Stimulated activated effector memory CD8-positive, alpha-beta T cell treated with anti-CD3 and anti-CD28 coated beads, Interleukin-12 subunit alpha, Interleukin-12 subunit beta, amount 100 ng/mL, for 72 hours (primary cell): ENCODE measurements around the gene ANKRD62.
A peak's percentile ranks its signal among the peaks of the same experiment; 100 is the strongest.
"Not testable (repeated sequence)": the region's sequence is repeated elsewhere in the genome, so short reads cannot be mapped to it uniquely, and the experiment has no call there.

Source experiments
- ATAC-seq: fragments of 150-1000 bp; cut with Tn5 transposase; 2 replicates; pipeline ENCODE4 v1.10.0; 2021
- DNase-seq, 2 donors: peaks; one replicate each; pipeline ENCODE4 v3.0.0; 2021 to 2022; ENCODE audit warnings: low spot score in 2 of 2
- H3K27ac Mint-ChIP-seq: one replicate; pipeline ENCODE4 v1.8.0; 2022; ENCODE audit warnings: mild to moderate bottlenecking, mixed read lengths
- H3K36me3 Mint-ChIP-seq: one replicate; pipeline ENCODE4 v1.8.0; 2022; ENCODE audit warnings: mild to moderate bottlenecking, mixed read lengths
- H3K4me1 Mint-ChIP-seq: one replicate; pipeline ENCODE4 v1.8.0; 2022; ENCODE audit warnings: mixed read lengths
- H3K4me3 Mint-ChIP-seq: one replicate; pipeline ENCODE4 v1.8.0; 2022; ENCODE audit warnings: mild to moderate bottlenecking, mixed read lengths
- H3K9me3 Mint-ChIP-seq: one replicate; pipeline ENCODE4 v1.8.0; 2022; ENCODE audit warnings: mixed read lengths

The ANKRD62 gene

DNA sequence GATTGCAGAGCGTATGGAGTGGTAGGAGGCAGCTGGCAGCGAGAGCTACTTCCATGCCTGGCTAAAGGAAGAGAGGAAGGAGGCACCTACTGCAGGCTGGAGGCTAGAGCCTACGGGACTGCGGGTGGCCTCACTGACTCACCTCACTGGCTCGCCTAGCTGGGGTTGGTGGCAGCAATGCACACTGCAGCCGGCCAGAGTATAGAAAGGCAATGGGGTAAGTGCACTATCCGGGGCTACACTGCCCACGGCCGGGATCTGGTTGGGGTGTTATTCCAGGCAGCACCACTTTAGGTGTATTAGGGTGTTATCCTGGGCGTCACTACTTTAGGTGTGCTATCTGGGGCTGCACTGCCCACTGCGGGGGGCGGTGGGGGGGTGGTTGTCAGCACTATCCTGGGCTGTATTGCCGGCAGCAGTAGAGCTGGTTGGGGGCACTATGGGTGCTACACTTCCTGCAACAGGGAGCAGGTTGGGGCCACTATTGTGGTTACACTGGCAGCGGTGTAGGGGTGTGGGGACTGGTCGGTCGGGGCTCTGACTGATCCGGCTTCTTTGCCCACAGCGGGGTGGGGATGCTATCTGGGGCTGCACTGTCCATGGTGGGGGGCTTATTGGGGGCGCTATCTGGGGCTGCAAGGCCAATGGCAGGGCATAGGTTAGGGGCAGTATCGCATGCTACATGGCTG, 33.3 kb upstream of the ANKRD62 start:
- no peak overlapping the region for H3K4me3 Mint-ChIP-seq
- ATAC-seq: no peak
- no peak overlapping the region for H3K27ac Mint-ChIP-seq
- no peaks in the 10 kb centered on the region for H3K36me3 Mint-ChIP-seq
- H3K9me3 Mint-ChIP-seq: no peaks in the 10 kb centered on the region
- no peak for DNase-seq
- H3K4me1 Mint-ChIP-seq: no peaks in the 10 kb centered on the region

DNA sequence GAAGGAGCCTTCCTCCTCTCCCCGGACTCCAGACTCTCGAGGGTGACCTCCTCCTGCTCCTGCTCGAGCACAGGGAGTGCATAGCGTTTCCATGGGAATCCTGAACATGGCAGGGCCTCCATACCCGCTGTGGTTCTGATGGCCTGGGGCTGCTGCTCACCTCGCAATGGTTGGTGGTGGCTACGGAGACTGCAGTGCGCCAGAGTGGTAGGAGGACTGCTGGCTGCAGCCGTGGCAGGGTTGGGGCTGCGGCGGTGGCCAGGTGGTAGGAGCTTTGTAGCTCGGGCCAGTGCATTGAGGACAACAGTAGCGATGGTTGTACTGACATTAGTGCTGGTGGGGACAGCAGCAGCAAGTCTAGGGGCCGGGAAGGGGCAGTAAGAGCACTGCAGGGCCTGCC, 32.0 kb upstream of the ANKRD62 start:
- H3K27ac Mint-ChIP-seq: no peak overlapping the region
- no peaks in the 10 kb centered on the region for H3K36me3 Mint-ChIP-seq
- no peak for DNase-seq
- H3K4me3 Mint-ChIP-seq: no peak overlapping the region
- H3K4me1 Mint-ChIP-seq: no peaks in the 10 kb centered on the region
- no peak for ATAC-seq
- no peaks in the 10 kb centered on the region for H3K9me3 Mint-ChIP-seq

DNA sequence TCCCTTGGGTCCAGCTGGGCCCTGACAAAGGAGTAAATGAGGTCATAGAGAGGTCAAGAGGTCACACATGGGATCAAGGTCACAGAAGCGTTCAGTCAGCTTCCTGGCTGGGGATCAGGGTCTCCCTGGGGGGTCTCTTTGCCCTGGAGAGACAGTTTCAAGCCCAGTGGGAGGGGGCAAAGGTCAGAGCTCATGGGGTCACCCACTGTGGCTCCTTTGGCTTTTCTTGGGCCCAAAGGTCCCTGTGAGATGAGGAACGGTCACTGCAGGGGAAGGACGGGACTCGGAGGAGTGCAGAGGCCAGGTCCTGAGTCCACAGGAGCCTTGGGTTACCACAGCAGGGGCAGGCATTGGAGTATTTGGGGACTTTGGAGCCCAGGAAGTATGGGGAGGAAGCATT, 30.7 kb upstream of the ANKRD62 start:
- no peak for ATAC-seq
- H3K36me3 Mint-ChIP-seq: no peaks in the 10 kb centered on the region
- H3K27ac Mint-ChIP-seq: no peak overlapping the region
- no peak for DNase-seq
- H3K4me3 Mint-ChIP-seq: no peak overlapping the region
- H3K4me1 Mint-ChIP-seq: no peaks in the 10 kb centered on the region
- no peaks in the 10 kb centered on the region for H3K9me3 Mint-ChIP-seq

DNA sequence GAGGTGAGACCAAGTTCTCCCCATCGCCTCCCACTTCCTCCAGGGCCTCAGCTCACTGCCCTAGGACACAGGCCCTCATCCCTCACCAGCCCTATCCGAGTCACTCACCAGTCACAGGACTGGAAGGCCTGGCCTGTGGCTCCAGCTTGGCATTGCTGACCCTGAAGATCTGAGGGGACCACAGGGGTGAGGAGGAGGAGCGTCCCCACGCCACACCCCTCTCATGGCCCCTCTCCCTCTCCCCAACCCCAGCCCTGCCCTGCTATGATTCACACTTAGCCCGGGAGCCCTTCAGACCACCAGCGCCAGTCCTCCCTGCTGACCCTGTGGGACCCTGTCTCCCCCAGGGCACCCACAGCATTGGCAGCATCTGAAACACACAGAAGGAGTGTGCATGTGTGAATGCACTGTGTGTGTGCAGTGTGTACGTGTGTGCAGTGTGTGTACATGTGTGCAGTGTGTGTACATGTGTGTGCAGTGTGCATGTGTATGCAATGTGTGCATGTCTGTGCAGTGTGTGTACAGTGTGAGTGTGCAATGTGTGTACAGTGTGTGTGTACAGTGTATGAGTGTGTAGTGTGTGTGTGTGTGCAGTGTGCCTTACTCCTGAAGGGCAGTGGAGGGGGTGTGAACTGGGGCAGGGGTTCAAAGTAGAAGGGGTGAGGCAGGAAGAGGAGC, 29.4 kb upstream of the ANKRD62 start:
- peak; percentile 12 for ATAC-seq
- no peaks in the 10 kb centered on the region for H3K36me3 Mint-ChIP-seq
- no peaks in the 10 kb centered on the region for H3K9me3 Mint-ChIP-seq
- H3K4me3 Mint-ChIP-seq: no peak overlapping the region
- DNase-seq: no peak
- no peak overlapping the region for H3K27ac Mint-ChIP-seq
- H3K4me1 Mint-ChIP-seq: no peaks in the 10 kb centered on the region

DNA sequence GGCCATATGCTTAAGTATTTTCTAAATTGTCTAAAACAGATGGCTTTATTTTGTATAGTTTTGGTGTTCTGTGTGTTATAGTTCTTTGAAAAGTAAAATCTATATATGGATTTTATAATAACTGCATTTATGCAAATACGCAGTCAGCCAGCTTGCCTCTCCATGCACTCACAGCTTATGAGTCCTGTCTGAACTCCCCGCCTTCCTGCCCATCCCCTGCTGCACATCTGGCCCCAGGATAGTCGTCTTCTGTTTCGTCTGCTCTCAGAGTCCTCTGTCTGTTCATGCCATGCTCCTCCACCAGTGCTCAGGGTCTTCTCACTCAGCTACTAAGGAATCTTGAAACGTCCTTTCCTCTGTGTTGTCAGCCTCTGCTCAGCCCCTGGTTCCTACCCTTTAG, 28.2 kb upstream of the ANKRD62 start:
- no peaks in the 10 kb centered on the region for H3K4me1 Mint-ChIP-seq
- no peak for DNase-seq
- no peak for ATAC-seq
- H3K4me3 Mint-ChIP-seq: no peak overlapping the region
- H3K9me3 Mint-ChIP-seq: no peaks in the 10 kb centered on the region
- no peaks in the 10 kb centered on the region for H3K36me3 Mint-ChIP-seq
- no peak overlapping the region for H3K27ac Mint-ChIP-seq

DNA sequence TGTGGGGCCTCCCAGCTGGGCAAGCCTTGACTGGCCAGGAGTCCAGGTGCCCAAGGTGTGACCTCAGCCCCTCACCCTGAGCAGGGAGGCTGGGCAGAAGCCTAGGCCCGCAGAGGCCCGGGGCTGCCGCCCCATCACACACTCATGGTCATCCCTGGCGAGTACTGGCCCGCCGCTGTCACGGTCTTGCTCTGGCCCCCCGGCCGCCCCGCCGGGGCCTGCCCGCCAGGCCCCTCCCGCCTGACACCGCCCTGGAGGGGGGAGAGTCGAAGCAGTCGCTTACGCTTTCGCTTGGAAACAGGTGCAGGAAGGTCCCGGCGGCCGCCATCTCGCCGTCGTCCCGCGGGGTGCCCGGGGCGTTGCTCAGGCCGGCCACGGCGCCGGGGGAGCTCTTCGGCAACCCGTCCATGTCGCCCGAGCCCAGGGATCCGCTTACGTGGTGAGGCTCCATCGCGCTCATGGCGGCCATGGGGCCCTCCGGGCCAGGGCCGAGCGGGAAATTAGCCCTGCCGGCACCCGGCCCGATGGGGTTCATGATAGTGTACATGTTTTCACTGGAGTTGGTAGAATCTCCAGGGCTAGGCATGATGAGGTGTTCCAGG, 26.6 kb upstream of the ANKRD62 start:
- ATAC-seq (no peak), DNase-seq (no peak)
- H3K4me3 Mint-ChIP-seq: no peak overlapping the region
- no peaks in the 10 kb centered on the region for H3K4me1 Mint-ChIP-seq
- H3K9me3 Mint-ChIP-seq: no peaks in the 10 kb centered on the region
- no peak overlapping the region for H3K27ac Mint-ChIP-seq
- no peaks in the 10 kb centered on the region for H3K36me3 Mint-ChIP-seq

DNA sequence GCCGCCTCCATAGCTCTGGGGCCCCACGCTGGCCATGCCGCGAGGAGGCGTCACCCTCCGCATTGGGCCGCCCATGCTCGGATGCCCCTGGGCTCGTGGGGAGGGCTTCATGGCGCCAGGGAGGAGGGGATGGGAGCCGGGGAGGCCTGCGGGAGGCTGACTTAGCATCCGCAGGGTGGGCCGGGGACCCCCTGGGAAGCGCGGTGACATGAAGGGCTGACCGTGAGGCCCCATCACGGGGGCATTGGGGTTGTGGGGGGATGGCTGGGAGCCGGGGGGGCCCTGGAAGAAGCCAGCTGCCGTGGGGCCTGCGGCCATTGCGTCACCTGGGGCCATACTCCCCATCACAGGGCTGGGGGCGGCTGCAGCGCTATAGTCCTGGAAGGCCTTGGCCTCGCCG, 26.0 kb upstream of the ANKRD62 start:
- H3K36me3 Mint-ChIP-seq: no peaks in the 10 kb centered on the region
- H3K4me3 Mint-ChIP-seq: no peak overlapping the region
- DNase-seq (no peak), ATAC-seq (no peak)
- no peak overlapping the region for H3K27ac Mint-ChIP-seq
- no peaks in the 10 kb centered on the region for H3K4me1 Mint-ChIP-seq
- no peaks in the 10 kb centered on the region for H3K9me3 Mint-ChIP-seq

DNA sequence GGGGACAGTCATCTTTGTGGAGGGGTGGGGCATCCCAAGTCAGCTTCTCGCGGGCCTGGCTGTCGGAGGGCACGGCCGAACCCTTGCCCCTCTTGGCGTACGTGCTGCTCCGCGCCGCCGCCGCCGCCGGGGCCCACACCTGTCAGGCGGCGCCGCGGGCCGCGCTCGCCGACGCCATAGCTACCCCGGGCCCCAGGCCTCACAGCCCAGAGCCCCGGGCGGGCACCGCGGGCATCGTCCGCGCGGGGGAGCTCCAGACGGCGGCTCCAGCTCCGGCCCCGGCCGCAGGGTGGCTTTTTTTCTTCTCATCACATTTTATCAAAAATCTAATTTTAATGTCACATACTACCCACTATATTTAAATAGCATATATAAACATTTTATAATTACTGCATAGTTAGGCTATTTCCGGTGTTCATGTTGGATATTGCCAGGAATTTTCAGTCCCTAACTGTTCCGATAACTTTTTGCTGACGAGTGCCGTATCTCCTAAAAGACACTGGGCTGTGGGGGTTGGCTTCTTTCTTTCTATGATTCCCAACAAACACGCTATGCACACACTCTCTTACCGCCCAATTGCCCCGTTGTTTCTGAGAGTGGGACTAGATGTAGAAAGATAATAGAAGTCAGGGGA, 25.2 kb upstream of the ANKRD62 start:
- ATAC-seq: peak; percentile 17

DNA sequence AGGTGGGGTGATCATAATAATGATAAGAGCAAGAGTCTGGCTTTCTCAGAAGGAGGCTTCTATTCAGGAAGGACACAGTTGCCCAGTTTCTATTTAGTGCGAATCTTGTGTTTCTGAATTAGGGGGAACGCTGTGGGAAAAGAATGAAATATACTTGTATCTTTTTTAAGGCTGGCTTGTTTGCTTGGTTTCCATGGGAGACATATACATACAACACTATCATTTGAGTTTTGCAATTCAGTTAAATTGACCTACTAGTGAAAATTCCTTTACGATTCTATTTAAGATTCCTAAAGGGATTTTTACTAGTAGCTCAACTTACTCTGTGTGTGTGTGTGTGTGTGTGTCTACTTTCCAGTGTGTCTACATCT, 24.7 kb upstream of the ANKRD62 start:
- Mint-ChIP-seq H3K4me3 (no peak overlapping the region), H3K36me3 (no peaks in the 10 kb centered on the region), H3K27ac (no peak overlapping the region), H3K4me1 (no peaks in the 10 kb centered on the region), H3K9me3 (no peaks in the 10 kb centered on the region)
- DNase-seq (no peak), ATAC-seq (no peak)

More for the DNA sequence above, 25.2 kb upstream of the ANKRD62 start:
- H3K9me3 Mint-ChIP-seq, DNase-seq, H3K4me3 Mint-ChIP-seq, H3K27ac Mint-ChIP-seq, H3K4me1 Mint-ChIP-seq, H3K36me3 Mint-ChIP-seq: not testable (repeated sequence)

DNA sequence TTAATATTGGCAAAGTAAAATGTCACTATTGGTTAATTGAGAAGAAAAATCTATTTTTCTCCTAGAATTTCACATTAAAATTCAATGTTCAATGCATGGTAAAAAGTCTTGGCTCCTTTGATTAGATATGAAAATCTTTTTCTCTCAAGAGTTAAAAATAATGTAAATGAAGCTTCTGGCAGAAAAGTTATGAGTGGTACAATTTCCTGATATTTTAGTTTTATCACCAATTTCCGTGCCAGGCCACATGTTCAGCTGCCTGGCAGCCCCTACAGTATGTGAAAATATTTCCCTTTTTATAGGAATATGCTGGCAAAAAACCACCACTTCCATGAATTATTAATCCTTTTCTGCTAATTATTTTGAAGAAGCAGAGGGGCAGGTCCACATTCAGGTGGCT, 22.6 kb upstream of the ANKRD62 start:
- H3K9me3 Mint-ChIP-seq, DNase-seq, H3K4me3 Mint-ChIP-seq, H3K4me1 Mint-ChIP-seq, ATAC-seq, H3K36me3 Mint-ChIP-seq, H3K27ac Mint-ChIP-seq: not testable (repeated sequence)

DNA sequence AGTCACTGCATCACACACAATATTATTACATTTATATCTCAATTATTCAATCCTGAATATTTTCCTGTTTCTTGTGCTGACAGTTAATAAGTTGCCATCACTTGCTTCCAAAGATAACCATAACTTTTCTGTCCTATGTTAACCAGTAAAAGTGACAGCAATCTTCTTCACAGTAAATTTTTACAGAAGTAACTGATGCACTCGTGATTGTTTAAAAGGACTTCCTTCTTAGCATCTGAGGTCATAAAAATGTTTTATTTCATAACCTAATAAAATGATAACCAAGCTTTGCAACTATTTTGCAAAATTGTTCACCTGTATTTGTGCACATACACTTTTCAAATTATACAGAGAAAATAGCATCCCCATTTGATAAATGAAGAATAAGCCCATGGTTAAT, 20.6 kb upstream of the ANKRD62 start:
- no peak overlapping the region for H3K4me3 Mint-ChIP-seq

DNA sequence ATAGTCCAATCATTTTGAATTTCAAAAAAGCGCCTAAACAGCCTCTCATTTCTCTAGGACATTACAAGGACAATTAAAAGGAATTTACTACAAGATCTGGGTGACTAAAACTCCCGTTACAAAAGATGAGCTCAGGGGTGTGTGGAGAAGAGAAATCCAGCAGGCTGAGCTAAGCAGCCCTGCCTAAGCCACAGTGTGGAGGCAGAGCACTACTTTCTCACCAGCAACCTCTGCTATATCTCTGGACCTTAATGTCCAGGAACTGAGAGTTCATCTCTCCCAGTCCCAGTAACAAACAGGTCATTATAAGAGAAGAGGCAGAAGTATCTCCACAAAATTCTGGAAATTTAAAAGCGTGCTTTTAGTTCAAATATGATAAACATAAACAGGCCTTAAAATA, 18.9 kb upstream of the ANKRD62 start:
- Mint-ChIP-seq H3K4me1 (no peaks in the 10 kb centered on the region), H3K36me3 (no peaks in the 10 kb centered on the region), H3K27ac (no peak overlapping the region), H3K4me3 (no peak overlapping the region), H3K9me3 (no peaks in the 10 kb centered on the region)
- ATAC-seq (no peak), DNase-seq (no peak)

More for the DNA sequence above, 20.6 kb upstream of the ANKRD62 start:
- H3K4me1 Mint-ChIP-seq: no peaks in the 10 kb centered on the region
- no peak for ATAC-seq
- no peak for DNase-seq
- H3K36me3 Mint-ChIP-seq: no peaks in the 10 kb centered on the region
- H3K27ac Mint-ChIP-seq: no peak overlapping the region
- H3K9me3 Mint-ChIP-seq: no peaks in the 10 kb centered on the region

DNA sequence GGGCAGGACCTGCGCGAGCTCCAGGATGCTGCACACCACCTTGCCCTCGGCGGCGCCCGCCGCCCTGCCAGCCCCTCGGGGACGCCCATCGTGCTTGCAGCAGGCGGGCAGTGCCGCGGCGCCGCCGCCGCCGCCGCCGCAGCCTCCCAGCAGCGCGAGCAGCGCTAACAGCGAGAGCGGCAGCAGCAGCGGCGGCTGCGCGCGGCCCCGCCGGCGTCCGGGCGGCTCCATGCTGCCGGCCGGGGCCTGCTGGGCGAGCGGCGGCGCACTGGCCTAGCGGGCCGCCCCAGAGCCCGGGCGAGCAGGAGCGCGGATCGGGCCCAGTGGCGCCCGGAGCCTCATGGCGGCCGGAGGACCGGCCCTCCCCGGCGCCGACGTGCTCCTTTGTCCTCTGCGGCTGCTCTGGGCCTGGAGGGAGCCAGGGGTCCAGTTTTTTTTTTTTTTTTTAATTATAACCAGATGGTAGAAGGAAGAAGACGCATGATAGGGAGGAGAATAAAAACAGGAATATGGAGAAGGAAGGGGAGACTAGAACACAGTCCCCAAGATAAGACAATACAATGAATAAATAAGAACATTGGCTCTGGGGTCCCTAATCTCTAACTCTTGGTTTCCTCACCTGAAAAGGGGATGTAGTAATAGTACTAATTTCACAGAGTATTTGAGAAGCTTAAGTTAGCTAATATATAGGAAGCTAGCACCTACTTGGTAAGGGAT, 17.1 kb upstream of the ANKRD62 start:
- Mint-ChIP-seq H3K36me3 (no peaks in the 10 kb centered on the region), H3K4me3 (no peak overlapping the region), H3K4me1 (no peaks in the 10 kb centered on the region), H3K9me3 (no peaks in the 10 kb centered on the region), H3K27ac (no peak overlapping the region)
- peak; percentile 77 for ATAC-seq
- DNase-seq: no peak

DNA sequence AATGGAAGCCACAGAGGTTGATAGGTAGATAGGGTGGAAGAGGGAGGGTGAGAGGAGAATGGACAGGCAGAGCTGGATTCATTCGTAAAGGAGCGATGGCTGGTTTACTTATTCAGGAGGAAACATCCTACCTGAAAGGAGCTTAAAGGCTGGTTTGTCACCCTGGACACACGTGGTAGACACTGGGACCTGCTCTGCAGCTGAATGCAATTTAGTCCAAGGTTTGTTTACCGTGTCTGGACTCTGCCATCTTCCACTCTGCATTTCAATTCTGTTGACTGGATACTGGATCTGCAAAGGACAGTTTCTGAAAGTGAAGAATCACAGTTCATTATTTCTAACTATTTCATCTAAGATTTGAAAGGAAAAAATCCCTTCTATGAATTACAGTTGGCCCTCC, 15.6 kb upstream of the ANKRD62 start:
- not testable (repeated sequence) for H3K4me3 Mint-ChIP-seq, H3K4me1 Mint-ChIP-seq, H3K27ac Mint-ChIP-seq, DNase-seq, H3K36me3 Mint-ChIP-seq, H3K9me3 Mint-ChIP-seq, ATAC-seq

DNA sequence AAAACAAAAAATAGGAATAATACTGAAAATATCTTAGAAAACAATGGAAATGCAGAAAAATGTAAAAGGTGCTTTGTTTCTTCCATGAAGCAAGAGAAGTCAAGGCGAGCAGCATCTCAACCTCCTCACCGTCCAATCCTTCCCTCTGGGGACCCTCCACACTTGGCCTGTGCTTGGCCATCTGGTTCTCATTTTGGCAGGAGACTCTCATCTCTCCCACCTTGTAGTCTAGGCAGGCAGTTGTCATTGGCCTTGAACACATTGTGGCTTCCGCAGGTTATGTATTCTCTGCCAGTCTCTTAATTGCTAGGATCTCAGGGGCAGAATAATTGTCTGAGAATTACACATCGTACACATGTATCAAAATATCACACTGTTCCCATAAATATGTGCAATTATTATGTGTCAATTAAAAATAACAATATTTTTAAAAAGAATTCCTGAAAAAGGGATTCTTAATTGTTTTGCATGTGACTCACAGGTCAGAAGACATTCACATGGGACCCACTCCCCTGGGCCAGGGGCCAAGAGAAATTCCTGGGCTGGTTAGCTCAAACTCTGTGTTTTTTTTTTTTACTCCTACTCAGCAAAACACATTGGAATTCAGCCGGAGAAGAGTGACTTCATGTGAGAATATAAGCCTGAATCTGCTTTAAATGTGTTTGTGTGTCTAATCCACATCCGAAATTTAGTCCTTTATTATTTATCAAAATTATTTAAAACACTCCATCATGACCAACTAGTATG, 14.0 kb upstream of the ANKRD62 start:
- H3K36me3 Mint-ChIP-seq: no peaks in the 10 kb centered on the region
- no peak for ATAC-seq
- H3K4me1 Mint-ChIP-seq: no peaks in the 10 kb centered on the region
- no peak for DNase-seq
- H3K4me3 Mint-ChIP-seq: no peak overlapping the region
- H3K27ac Mint-ChIP-seq: no peak overlapping the region
- H3K9me3 Mint-ChIP-seq: no peaks in the 10 kb centered on the region
